Measurements from ENCODE around the gene CCNO. TPM values are rescaled to one million over a fixed set of nuclear protein-coding genes. Genes with fewer than 3 reads are reported as not detected.

Gene CCNO
- total and polyA plus RNA-seq, 7 experiments from 2014 or later: not detected

DNA sequence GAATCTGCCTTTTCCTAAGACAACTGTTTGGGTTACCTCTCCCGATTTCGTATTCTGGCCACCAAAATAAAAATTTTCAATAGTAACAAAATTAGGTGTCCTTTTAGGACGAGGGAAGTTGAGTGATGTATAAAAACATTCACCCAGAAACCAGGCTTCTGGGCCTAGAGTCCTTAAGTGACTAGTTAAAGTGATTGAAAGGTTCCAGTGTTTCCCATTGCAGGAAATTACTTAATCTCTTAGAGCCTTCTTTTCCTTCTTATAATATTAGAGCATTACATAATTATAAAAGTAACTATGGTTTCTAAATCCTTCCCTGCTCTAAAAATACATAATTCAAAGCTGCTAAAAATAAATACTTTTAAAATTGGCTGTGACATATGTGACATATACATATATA, 13.6 kb downstream of the CCNO start:
- H3K4me3 Mint-ChIP-seq: peak overlapping the region in 8 of 10 donors; percentile 54 to 77 (median 70)
- H3K4me1 Mint-ChIP-seq: peaks cover 13 to 39% (median 27%) of the 10 kb centered on the region in 7 donors
- no peak overlapping the region for H3K4me3 ChIP-seq (ENCODE audit: low read length)
- peaks cover 0 to 40% of the 10 kb centered on the region in 2 donors for H3K27me3 ChIP-seq (ENCODE audit: control insufficient read depth in 2 of 2, insufficient read depth in 2 of 2, low read length in 2 of 2)
- DNase-seq: no peak
- peaks cover 0 to 5% (median 0%) of the 10 kb centered on the region in 5 donors for H3K36me3 Mint-ChIP-seq
- peaks cover 8 to 16% of the 10 kb centered on the region in 2 donors for H3K4me1 ChIP-seq (ENCODE audit: control insufficient read depth in 2 of 2, insufficient read depth in 2 of 2, low read length in 2 of 2)
- no peaks in the 10 kb centered on the region for H3K9me3 ChIP-seq (ENCODE audit: control insufficient read depth in 2 of 3, low read length in 3 of 3)
- peaks cover 63 to 83% (median 67%) of the 10 kb centered on the region in 5 donors for H3K27me3 Mint-ChIP-seq
- peaks cover 0 to 5% (median 0%) of the 10 kb centered on the region in 11 donors for H3K9me3 Mint-ChIP-seq
- ChIA-PET CTCF (no interaction called here), POLR2A (no interaction called here)
- no peaks in the 10 kb centered on the region for H3K36me3 ChIP-seq (ENCODE audit: control insufficient read depth in 2 of 3, insufficient read depth in 3 of 3, low read length in 3 of 3)
- no peak overlapping the region for H3K27ac Mint-ChIP-seq
- H3K27ac ChIP-seq (ENCODE audit: low read depth, low read length): no peak overlapping the region
- intact Hi-C loops (cut with micrococcal nuclease): loop anchor here in 1 of 2 donors (10.0 kb wide), 1 partner anchor 315 kb away; no protein-coding TSS in a partner anchor
- ATAC-seq: no peak

DNA sequence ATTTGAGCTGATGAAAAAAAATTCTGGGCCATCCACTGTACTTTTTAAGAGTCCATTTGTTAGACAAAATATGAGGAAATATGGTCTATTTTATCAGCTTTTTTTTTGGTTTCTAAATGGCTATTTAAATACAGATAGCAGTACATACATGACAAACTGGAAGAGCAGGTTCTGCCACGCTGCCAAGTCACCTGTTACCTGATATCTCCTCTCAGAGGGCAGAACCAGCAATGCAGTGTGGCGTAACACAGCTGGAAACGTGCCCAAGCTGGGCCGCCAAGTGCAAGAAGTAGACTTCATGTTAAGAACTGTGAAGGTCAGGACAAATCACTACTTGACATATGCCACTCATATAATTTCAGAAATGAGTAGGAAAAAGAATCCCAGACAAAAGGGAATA, 14.4 kb downstream of the CCNO start:
- peaks cover 13 to 35% (median 27%) of the 10 kb centered on the region in 7 donors for H3K4me1 Mint-ChIP-seq
- no peak overlapping the region for H3K4me3 Mint-ChIP-seq
- peaks cover 55 to 81% (median 59%) of the 10 kb centered on the region in 5 donors for H3K27me3 Mint-ChIP-seq
- Histone ChIP-seq H3K27me3 (ENCODE audit: control insufficient read depth in 2 of 2, insufficient read depth in 2 of 2, low read length in 2 of 2) (peaks cover 0 to 32% of the 10 kb centered on the region in 2 donors), H3K27ac (ENCODE audit: low read depth, low read length) (no peak overlapping the region), H3K4me1 (ENCODE audit: control insufficient read depth in 2 of 2, insufficient read depth in 2 of 2, low read length in 2 of 2) (peaks cover 8 to 16% of the 10 kb centered on the region in 2 donors), H3K9me3 (ENCODE audit: control insufficient read depth in 2 of 3, low read length in 3 of 3) (no peaks in the 10 kb centered on the region), H3K4me3 (ENCODE audit: low read length) (no peak overlapping the region), H3K36me3 (ENCODE audit: control insufficient read depth in 2 of 3, insufficient read depth in 3 of 3, low read length in 3 of 3) (no peaks in the 10 kb centered on the region)
- DNase-seq (no peak), ATAC-seq (no peak)
- ChIA-PET POLR2A (interaction anchor here (0.6 kb wide), 1 partner anchor 591 kb away, joined by 4 read pairs; no protein-coding TSS in a partner anchor), CTCF (no interaction called here)
- intact Hi-C loops (cut with micrococcal nuclease): no loop called here
- no peak overlapping the region for H3K27ac Mint-ChIP-seq
- peaks cover 0 to 5% (median 0%) of the 10 kb centered on the region in 5 donors for H3K36me3 Mint-ChIP-seq
- peaks cover 0 to 5% (median 0%) of the 10 kb centered on the region in 11 donors for H3K9me3 Mint-ChIP-seq

DNA sequence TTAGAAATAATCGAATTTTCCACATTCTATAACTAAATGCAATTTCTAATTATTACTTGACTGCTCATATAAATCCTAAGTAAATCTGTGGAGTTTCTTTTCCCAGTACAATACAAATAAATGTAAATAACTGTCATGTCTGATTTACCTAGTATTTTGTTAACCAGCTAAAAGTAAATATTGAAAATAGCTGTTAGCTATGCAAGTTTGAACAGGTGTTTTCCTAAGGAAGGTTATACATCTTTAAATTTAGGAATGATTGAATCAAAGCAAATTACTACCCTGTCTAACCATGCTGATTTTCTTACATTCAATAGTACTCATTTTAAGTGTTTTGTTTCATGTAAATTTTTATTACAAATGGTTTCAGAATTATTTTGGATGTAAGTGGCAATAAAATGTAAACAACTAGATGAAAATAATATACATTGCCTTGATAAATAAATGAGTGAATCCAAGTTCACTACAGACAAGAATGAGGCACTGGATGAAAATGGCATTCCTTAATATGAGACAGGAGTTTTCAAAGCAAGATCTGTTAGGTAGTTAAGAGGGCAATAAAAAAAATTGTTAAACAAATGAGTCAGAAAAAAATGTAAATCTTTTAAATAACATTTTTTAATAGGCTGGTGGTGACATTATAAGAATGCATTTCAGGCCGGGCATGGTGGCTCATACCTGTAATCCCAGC, 22.1 kb downstream of the CCNO start:
- ATAC-seq (no peak), DNase-seq (no peak)
- POLR2A ChIA-PET: no interaction called here
- H3K9me3 Mint-ChIP-seq: peaks cover 0 to 1% (median 0%) of the 10 kb centered on the region in 11 donors
- peaks cover 0 to 3% (median 0%) of the 10 kb centered on the region in 7 donors for H3K4me1 Mint-ChIP-seq
- H3K36me3 Mint-ChIP-seq: no peaks in the 10 kb centered on the region
- CTCF ChIA-PET: no interaction called here
- no peaks in the 10 kb centered on the region for H3K4me1 ChIP-seq (ENCODE audit: control insufficient read depth in 2 of 2, insufficient read depth in 2 of 2, low read length in 2 of 2)
- H3K36me3 ChIP-seq (ENCODE audit: control insufficient read depth in 2 of 3, insufficient read depth in 3 of 3, low read length in 3 of 3): no peaks in the 10 kb centered on the region
- H3K27me3 Mint-ChIP-seq: peaks cover 10 to 57% (median 13%) of the 10 kb centered on the region in 5 donors
- no peak overlapping the region for H3K4me3 Mint-ChIP-seq
- no peak overlapping the region for H3K27ac Mint-ChIP-seq
- no peaks in the 10 kb centered on the region for H3K9me3 ChIP-seq (ENCODE audit: control insufficient read depth in 2 of 3, low read length in 3 of 3)
- H3K4me3 ChIP-seq (ENCODE audit: low read length): no peak overlapping the region
- intact Hi-C loops (cut with micrococcal nuclease): no loop called here
- no peaks in the 10 kb centered on the region for H3K27me3 ChIP-seq (ENCODE audit: control insufficient read depth in 2 of 2, insufficient read depth in 2 of 2, low read length in 2 of 2)
- H3K27ac ChIP-seq (ENCODE audit: low read depth, low read length): no peak overlapping the region

DNA sequence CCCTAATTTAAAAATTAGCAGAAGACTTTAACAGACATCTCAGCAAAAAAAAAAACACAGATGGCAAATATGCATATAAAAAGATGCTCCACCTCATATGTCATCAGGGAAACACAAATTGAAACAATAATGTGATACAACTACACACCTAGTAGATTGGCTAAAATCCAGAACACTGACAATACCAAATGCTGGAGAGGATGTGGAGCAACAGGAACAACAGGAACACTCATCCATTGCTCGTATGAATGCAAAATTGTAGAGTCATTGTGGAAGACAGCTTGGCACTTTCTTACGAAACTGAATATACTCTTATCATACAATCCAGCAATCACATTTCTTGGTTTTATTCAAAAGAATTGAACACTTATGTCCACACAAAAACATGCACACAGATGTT, 28.4 kb downstream of the CCNO start:
- no peak for ATAC-seq
- Mint-ChIP-seq H3K4me3 (no peak overlapping the region), H3K27me3 (peaks cover 33 to 71% (median 43%) of the 10 kb centered on the region in 5 donors), H3K9me3 (peaks cover 0 to 5% (median 1%) of the 10 kb centered on the region in 11 donors), H3K27ac (no peak overlapping the region), H3K4me1 (peaks cover 0 to 3% (median 0%) of the 10 kb centered on the region in 7 donors), H3K36me3 (peaks cover 0 to 4% (median 0%) of the 10 kb centered on the region in 5 donors)
- POLR2A ChIA-PET: no interaction called here
- CTCF ChIA-PET: no interaction called here
- intact Hi-C loops (cut with micrococcal nuclease): no loop called here
- no peaks in the 10 kb centered on the region for H3K9me3 ChIP-seq (ENCODE audit: control insufficient read depth in 2 of 3, low read length in 3 of 3)
- DNase-seq: no peak
- H3K27me3 ChIP-seq (ENCODE audit: control insufficient read depth in 2 of 2, insufficient read depth in 2 of 2, low read length in 2 of 2): peaks cover 0 to 4% of the 10 kb centered on the region in 2 donors
- H3K27ac ChIP-seq (ENCODE audit: low read depth, low read length): no peak overlapping the region
- H3K4me1 ChIP-seq (ENCODE audit: control insufficient read depth in 2 of 2, insufficient read depth in 2 of 2, low read length in 2 of 2): no peaks in the 10 kb centered on the region
- no peaks in the 10 kb centered on the region for H3K36me3 ChIP-seq (ENCODE audit: control insufficient read depth in 2 of 3, insufficient read depth in 3 of 3, low read length in 3 of 3)
- no peak overlapping the region for H3K4me3 ChIP-seq (ENCODE audit: low read length)

DNA sequence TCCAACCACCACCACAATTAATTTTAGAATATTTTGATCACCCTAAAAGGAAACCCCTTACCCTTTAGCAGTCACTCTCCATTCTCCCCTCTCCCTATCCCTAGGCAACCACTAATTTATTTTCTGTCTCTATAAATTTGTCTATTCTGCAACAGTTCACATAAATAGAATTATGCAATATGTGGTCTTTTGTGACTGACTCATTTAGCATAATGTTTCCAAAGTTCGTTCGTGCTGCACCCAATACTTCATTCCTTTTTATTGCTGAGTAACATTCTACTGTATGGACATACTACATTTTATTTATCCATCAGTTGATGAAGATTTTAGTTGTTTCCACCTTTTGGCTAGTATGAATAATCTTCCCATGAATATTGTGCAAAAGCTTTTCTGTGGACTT, 42.2 kb downstream of the CCNO start:
- ATAC-seq (no peak), DNase-seq (no peak)
- intact Hi-C loops (cut with micrococcal nuclease): no loop called here
- Mint-ChIP-seq H3K4me3 (no peak overlapping the region), H3K36me3 (no peaks in the 10 kb centered on the region), H3K4me1 (no peaks in the 10 kb centered on the region), H3K27ac (no peak overlapping the region), H3K9me3 (no peaks in the 10 kb centered on the region), H3K27me3 (peaks cover 48 to 82% (median 73%) of the 10 kb centered on the region in 5 donors)
- no peaks in the 10 kb centered on the region for H3K4me1 ChIP-seq (ENCODE audit: control insufficient read depth in 2 of 2, insufficient read depth in 2 of 2, low read length in 2 of 2)
- no peaks in the 10 kb centered on the region for H3K36me3 ChIP-seq (ENCODE audit: control insufficient read depth in 2 of 3, insufficient read depth in 3 of 3, low read length in 3 of 3)
- H3K27ac ChIP-seq (ENCODE audit: low read depth, low read length): no peak overlapping the region
- ChIA-PET CTCF (no interaction called here), POLR2A (no interaction called here)
- no peaks in the 10 kb centered on the region for H3K9me3 ChIP-seq (ENCODE audit: control insufficient read depth in 2 of 3, low read length in 3 of 3)
- peaks cover 0 to 5% of the 10 kb centered on the region in 2 donors for H3K27me3 ChIP-seq (ENCODE audit: control insufficient read depth in 2 of 2, insufficient read depth in 2 of 2, low read length in 2 of 2)
- H3K4me3 ChIP-seq (ENCODE audit: low read length): no peak overlapping the region

DNA sequence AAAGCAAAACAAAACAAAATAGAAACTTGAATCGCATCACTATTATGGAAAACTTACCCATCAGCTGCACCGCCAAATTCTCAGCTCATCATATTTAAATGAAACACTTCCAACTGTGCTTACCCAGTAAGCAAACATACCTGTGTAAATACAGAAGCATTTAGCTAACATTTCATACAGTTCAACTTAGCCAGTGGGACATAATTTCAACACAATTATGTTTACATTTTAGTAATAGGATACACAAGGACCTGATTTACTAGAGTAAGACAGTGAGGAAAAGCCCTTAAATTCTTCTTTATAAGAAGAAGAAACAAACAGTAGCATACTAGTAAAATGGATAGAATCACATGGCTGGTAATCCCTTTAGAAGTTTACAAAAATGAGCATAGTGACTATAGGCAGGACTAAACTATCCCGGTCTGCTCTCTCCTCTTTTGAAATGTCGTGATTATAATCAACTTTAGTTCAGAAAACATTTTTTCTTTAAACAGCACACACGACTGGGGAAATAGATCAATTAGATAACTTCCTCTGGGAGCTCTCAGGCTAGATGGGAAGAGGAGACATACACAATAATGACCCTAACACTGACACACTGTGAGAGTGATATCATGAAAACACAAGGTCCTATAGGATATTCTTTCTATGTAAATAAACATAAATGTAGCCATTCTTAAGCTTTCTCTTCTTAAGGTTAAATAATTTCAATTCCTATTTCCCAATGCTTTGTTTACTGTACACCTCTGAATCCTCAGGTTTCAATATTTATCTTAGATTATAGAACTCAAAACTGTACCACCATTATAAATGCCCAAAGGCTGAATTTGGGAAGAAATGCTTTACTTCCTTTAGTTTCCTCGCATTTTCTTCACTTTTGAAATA, 44.5 kb downstream of the CCNO start:
- Mint-ChIP-seq H3K4me3 (no peak overlapping the region), H3K27me3 (peaks cover 54 to 79% (median 73%) of the 10 kb centered on the region in 5 donors)
- POLR2A ChIA-PET: no interaction called here

More for the DNA sequence above, 44.5 kb downstream of the CCNO start:
- Histone ChIP-seq H3K4me3 (ENCODE audit: low read length) (no peak overlapping the region), H3K36me3 (ENCODE audit: control insufficient read depth in 2 of 3, insufficient read depth in 3 of 3, low read length in 3 of 3) (no peaks in the 10 kb centered on the region), H3K27ac (ENCODE audit: low read depth, low read length) (no peak overlapping the region), H3K4me1 (ENCODE audit: control insufficient read depth in 2 of 2, insufficient read depth in 2 of 2, low read length in 2 of 2) (no peaks in the 10 kb centered on the region), H3K27me3 (ENCODE audit: control insufficient read depth in 2 of 2, insufficient read depth in 2 of 2, low read length in 2 of 2) (peaks cover 5 to 9% of the 10 kb centered on the region in 2 donors), H3K9me3 (ENCODE audit: control insufficient read depth in 2 of 3, low read length in 3 of 3) (no peaks in the 10 kb centered on the region)
- intact Hi-C loops (cut with micrococcal nuclease): no loop called here
- Mint-ChIP-seq H3K27ac (no peak overlapping the region), H3K9me3 (peaks cover 0 to 2% (median 0%) of the 10 kb centered on the region in 11 donors), H3K36me3 (no peaks in the 10 kb centered on the region), H3K4me1 (no peaks in the 10 kb centered on the region)
- CTCF ChIA-PET: interaction anchor here (0.6 kb wide), 1 partner anchor 13 kb away, joined by 5 read pairs; no protein-coding TSS in a partner anchor
- DNase-seq: no peak
- no peak for ATAC-seq

Measured in naive thymus-derived CD4-positive, alpha-beta T cell (primary cell).